ENCODE measurements around the gene CCDC186. TPM values are rescaled to one million over a fixed set of nuclear protein-coding genes. Genes with fewer than 3 reads are reported as not detected.
"Not testable (repeated sequence)": the region's sequence is repeated elsewhere in the genome, so short reads cannot be mapped to it uniquely, and the experiment has no call there.

The CCDC186 gene
- total and polyA plus RNA-seq, 10 donors: 3.0 to 48.6 (median 31.9) TPM

DNA sequence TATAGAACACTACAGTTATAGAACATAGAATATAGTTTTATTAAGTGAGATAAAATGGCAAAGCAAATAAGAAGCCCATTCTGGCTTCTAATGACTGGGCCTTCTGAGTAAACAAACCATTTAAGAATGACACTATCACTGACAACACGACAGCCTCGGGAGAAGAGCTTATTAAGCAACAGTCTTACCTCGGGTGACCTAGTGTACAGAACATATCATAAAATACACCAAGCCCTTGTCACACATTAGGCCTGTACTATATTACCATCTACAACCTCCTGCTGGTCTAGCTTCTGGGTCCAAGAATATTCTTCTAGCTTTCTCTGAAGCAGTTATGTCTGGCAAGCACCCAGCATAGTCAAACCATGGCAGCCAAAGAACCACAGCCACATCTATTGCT is 32.0 kb downstream of the CCDC186 start:
- Histone ChIP-seq H3K27ac (no peak overlapping the region), H3K27me3 (replicated peaks in 1 of 7) (no peaks in the 10 kb centered on the region), H3K9me3 (no peaks in the 10 kb centered on the region), H3K36me3 (peaks cover 0 to 98% (median 30%) of the 10 kb centered on the region in 6 donors), H3K4me1 (peaks cover 0 to 4% (median 0%) of the 10 kb centered on the region in 6 donors), H3K4me3 (no peak overlapping the region)
- DNase-seq: no peak
- 73 to 93% (median 81%) methylated on average over 3 of the region's 3 CpGs for WGBS, 5 donors
- intact Hi-C loops (cut with DNase I; ENCODE audit: low total_unique reads): no loop called here
- TF ChIP-seq POLR2AphosphoS5 (IDR thresholded peaks at IDR 0.05): no peak
- no peak for TF ChIP-seq CTCF (IDR thresholded peaks at IDR 0.05 in 8 of 11, conservative IDR thresholded peaks at IDR 0.05 in 3 of 11)
- TF ChIP-seq POLR2A (IDR thresholded peaks at IDR 0.05): no peak

DNA sequence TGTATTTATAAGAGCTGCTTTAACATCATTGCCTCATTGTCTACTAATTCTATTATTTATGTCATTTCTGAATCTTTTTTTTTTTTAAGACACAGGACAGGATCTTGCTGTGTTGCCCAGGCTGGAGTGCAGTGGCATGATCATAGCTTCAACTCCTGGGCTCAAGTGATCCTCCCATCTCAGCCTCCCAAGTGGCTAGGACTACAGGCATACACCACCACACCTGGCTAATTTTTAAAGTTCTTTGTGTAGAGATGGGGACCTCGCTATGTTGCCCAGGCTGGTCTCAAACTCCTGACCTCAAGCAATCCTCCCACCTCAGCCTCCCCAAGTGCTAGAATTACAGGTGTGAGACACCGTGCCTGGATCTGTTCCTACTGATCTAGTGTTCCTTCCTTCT is 33.2 kb downstream of the CCDC186 start:
- H3K27me3 ChIP-seq (replicated peaks in 1 of 7): not testable (repeated sequence)

DNA sequence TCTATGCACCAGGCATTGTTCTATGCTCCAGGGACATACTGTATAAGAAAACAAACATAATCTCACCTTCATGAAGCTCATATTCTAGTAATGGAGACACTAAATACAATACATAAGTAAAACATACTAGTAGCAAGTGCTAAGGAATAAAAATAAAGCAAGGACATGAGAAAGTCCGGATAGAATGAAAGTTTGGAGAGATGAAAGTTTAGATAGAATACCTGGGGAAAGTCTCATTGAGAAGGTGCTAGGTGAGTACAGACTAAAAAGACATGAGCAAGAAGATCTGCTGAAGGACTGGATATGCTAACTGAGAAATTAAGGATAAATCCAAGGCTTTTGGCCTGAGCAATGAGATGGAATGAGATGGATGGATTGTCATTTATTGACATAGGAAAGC is 34.0 kb downstream of the CCDC186 start:
- no peak overlapping the region for H3K4me3 ChIP-seq
- H3K9me3 ChIP-seq: no peaks in the 10 kb centered on the region
- no peaks in the 10 kb centered on the region for H3K27me3 ChIP-seq (replicated peaks in 1 of 7)
- peaks cover 0 to 98% (median 45%) of the 10 kb centered on the region in 6 donors for H3K36me3 ChIP-seq
- TF ChIP-seq CTCF (IDR thresholded peaks at IDR 0.05 in 8 of 11, conservative IDR thresholded peaks at IDR 0.05 in 3 of 11) (no peak), POLR2AphosphoS5 (IDR thresholded peaks at IDR 0.05) (no peak), POLR2A (IDR thresholded peaks at IDR 0.05) (no peak)
- intact Hi-C loops (cut with DNase I; ENCODE audit: low total_unique reads): no loop called here
- 90 to 100% (median 94%) methylated on average over 1 of the region's 1 CpG for WGBS, 5 donors
- no peak overlapping the region for H3K27ac ChIP-seq
- no peak for DNase-seq
- peaks cover 0 to 4% (median 0%) of the 10 kb centered on the region in 6 donors for H3K4me1 ChIP-seq

More for the DNA sequence above, 33.2 kb downstream of the CCDC186 start:
- H3K4me1 ChIP-seq; DNase-seq; H3K9me3 ChIP-seq; intact Hi-C loops (cut with DNase I; ENCODE audit: low total_unique reads); H3K27ac ChIP-seq; H3K4me3 ChIP-seq: not testable (repeated sequence)
- peaks cover 0 to 98% (median 42%) of the 10 kb centered on the region in 6 donors for H3K36me3 ChIP-seq
- 85 to 93% (median 92%) methylated on average over 2 of the region's 2 CpGs for WGBS, 5 donors

- no peak for DNase-seq
- no peak overlapping the region for H3K27ac ChIP-seq
These were observed 35.4 kb downstream of the CCDC186 start for GRCh38 chr10:114138581-114138980.

More at GRCh38 chr10:114138581-114138980, 35.4 kb downstream of the CCDC186 start:
- 66 to 85% (median 72%) methylated on average over 3 of the region's 3 CpGs for WGBS, 5 donors
- TF ChIP-seq CTCF (IDR thresholded peaks at IDR 0.05 in 8 of 11, conservative IDR thresholded peaks at IDR 0.05 in 3 of 11): no peak
- no peak for TF ChIP-seq POLR2AphosphoS5 (IDR thresholded peaks at IDR 0.05)
- TF ChIP-seq POLR2A (IDR thresholded peaks at IDR 0.05): no peak
- intact Hi-C loops (cut with DNase I; ENCODE audit: low total_unique reads): no loop called here
- Histone ChIP-seq H3K36me3 (peaks cover 3 to 98% (median 42%) of the 10 kb centered on the region in 6 donors), H3K27me3 (replicated peaks in 1 of 7) (no peaks in the 10 kb centered on the region), H3K4me1 (peaks cover 0 to 4% (median 0%) of the 10 kb centered on the region in 6 donors), H3K9me3 (no peaks in the 10 kb centered on the region), H3K4me3 (no peak overlapping the region)
